ENCODE data around the gene ATG4B. TPM values are rescaled to one million over a fixed set of nuclear protein-coding genes. Genes with fewer than 3 reads are reported as not detected.

ATG4B gene
- total and polyA plus RNA-seq, 2 of the 8 experiments (the other 6 are each of a cell fraction or from before 2014, with no cell fraction given): 103 to 155 TPM

DNA sequence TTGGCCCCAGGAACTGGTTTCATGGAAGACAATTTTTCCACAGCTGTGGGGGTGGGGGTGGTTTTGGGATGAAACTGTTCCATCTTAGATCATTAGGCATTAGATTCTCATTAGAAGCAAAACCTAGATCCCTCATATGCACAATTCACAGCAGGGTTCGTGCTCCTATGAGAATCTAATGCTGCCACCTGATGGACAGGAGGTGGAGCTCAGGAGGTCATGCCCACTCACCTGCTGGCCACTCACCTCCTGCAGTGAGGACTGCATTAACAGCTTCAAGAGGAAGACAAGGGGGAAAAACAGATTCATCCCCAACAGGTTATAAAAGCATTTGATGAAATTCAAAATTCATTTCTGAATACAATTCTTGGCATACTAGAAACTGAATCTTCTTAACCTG, 39.0 kb upstream of the ATG4B start (continued):
- TF ChIP-seq, protein P1, sequence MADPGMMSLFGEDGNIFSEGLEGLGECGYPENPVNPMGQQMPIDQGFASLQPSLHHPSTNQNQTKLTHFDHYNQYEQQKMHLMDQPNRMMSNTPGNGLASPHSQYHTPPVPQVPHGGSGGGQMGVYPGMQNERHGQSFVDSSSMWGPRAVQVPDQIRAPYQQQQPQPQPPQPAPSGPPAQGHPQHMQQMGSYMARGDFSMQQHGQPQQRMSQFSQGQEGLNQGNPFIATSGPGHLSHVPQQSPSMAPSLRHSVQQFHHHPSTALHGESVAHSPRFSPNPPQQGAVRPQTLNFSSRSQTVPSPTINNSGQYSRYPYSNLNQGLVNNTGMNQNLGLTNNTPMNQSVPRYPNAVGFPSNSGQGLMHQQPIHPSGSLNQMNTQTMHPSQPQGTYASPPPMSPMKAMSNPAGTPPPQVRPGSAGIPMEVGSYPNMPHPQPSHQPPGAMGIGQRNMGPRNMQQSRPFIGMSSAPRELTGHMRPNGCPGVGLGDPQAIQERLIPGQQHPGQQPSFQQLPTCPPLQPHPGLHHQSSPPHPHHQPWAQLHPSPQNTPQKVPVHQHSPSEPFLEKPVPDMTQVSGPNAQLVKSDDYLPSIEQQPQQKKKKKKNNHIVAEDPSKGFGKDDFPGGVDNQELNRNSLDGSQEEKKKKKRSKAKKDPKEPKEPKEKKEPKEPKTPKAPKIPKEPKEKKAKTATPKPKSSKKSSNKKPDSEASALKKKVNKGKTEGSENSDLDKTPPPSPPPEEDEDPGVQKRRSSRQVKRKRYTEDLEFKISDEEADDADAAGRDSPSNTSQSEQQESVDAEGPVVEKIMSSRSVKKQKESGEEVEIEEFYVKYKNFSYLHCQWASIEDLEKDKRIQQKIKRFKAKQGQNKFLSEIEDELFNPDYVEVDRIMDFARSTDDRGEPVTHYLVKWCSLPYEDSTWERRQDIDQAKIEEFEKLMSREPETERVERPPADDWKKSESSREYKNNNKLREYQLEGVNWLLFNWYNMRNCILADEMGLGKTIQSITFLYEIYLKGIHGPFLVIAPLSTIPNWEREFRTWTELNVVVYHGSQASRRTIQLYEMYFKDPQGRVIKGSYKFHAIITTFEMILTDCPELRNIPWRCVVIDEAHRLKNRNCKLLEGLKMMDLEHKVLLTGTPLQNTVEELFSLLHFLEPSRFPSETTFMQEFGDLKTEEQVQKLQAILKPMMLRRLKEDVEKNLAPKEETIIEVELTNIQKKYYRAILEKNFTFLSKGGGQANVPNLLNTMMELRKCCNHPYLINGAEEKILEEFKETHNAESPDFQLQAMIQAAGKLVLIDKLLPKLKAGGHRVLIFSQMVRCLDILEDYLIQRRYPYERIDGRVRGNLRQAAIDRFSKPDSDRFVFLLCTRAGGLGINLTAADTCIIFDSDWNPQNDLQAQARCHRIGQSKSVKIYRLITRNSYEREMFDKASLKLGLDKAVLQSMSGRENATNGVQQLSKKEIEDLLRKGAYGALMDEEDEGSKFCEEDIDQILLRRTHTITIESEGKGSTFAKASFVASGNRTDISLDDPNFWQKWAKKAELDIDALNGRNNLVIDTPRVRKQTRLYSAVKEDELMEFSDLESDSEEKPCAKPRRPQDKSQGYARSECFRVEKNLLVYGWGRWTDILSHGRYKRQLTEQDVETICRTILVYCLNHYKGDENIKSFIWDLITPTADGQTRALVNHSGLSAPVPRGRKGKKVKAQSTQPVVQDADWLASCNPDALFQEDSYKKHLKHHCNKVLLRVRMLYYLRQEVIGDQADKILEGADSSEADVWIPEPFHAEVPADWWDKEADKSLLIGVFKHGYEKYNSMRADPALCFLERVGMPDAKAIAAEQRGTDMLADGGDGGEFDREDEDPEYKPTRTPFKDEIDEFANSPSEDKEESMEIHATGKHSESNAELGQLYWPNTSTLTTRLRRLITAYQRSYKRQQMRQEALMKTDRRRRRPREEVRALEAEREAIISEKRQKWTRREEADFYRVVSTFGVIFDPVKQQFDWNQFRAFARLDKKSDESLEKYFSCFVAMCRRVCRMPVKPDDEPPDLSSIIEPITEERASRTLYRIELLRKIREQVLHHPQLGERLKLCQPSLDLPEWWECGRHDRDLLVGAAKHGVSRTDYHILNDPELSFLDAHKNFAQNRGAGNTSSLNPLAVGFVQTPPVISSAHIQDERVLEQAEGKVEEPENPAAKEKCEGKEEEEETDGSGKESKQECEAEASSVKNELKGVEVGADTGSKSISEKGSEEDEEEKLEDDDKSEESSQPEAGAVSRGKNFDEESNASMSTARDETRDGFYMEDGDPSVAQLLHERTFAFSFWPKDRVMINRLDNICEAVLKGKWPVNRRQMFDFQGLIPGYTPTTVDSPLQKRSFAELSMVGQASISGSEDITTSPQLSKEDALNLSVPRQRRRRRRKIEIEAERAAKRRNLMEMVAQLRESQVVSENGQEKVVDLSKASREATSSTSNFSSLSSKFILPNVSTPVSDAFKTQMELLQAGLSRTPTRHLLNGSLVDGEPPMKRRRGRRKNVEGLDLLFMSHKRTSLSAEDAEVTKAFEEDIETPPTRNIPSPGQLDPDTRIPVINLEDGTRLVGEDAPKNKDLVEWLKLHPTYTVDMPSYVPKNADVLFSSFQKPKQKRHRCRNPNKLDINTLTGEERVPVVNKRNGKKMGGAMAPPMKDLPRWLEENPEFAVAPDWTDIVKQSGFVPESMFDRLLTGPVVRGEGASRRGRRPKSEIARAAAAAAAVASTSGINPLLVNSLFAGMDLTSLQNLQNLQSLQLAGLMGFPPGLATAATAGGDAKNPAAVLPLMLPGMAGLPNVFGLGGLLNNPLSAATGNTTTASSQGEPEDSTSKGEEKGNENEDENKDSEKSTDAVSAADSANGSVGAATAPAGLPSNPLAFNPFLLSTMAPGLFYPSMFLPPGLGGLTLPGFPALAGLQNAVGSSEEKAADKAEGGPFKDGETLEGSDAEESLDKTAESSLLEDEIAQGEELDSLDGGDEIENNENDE (IDR thresholded peaks at IDR 0.05; ENCODE audit: insufficient replicate concordance, low read length): no peak
- TF ChIP-seq POLR2AphosphoS5 (IDR thresholded peaks at IDR 0.05; ENCODE audit: low read depth, low read length) (no peak), GABPA (IDR thresholded peaks at IDR 0.05; ENCODE audit: borderline replicate concordance, insufficient read depth, low read length) (no peak), NRF1 (IDR thresholded peaks at IDR 0.05; ENCODE audit: low read depth, low read length) (no peak), BACH1 (IDR thresholded peaks at IDR 0.05; ENCODE audit: low read length) (no peak), BRCA1 (IDR thresholded peaks at IDR 0.05; ENCODE audit: low read depth, low read length) (no peak)
- TF ChIP-seq, protein P2, sequence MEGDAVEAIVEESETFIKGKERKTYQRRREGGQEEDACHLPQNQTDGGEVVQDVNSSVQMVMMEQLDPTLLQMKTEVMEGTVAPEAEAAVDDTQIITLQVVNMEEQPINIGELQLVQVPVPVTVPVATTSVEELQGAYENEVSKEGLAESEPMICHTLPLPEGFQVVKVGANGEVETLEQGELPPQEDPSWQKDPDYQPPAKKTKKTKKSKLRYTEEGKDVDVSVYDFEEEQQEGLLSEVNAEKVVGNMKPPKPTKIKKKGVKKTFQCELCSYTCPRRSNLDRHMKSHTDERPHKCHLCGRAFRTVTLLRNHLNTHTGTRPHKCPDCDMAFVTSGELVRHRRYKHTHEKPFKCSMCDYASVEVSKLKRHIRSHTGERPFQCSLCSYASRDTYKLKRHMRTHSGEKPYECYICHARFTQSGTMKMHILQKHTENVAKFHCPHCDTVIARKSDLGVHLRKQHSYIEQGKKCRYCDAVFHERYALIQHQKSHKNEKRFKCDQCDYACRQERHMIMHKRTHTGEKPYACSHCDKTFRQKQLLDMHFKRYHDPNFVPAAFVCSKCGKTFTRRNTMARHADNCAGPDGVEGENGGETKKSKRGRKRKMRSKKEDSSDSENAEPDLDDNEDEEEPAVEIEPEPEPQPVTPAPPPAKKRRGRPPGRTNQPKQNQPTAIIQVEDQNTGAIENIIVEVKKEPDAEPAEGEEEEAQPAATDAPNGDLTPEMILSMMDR (IDR thresholded peaks at IDR 0.05; ENCODE audit: control extremely low read depth in 1 of 3, insufficient read depth in 1 of 3, low read depth in 1 of 3, low read length in 3 of 3): peak; percentile 50 to 58 (median 50)
- TF ChIP-seq, protein P3, sequence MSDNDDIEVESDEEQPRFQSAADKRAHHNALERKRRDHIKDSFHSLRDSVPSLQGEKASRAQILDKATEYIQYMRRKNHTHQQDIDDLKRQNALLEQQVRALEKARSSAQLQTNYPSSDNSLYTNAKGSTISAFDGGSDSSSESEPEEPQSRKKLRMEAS (IDR thresholded peaks at IDR 0.05): no peak

All from H1 (cell line).